CD1c-positive myeloid dendritic cell (primary cell): ENCODE measurements around the gene TIMP3.
A peak's percentile ranks its signal among the peaks of the same experiment; 100 is the strongest.

Source experiments
- DNase-seq: peaks from one replicate; pipeline ENCODE4 v3.0.0-alpha.2; 2016; ENCODE audit errors: extremely low spot score

TIMP3 gene

DNA sequence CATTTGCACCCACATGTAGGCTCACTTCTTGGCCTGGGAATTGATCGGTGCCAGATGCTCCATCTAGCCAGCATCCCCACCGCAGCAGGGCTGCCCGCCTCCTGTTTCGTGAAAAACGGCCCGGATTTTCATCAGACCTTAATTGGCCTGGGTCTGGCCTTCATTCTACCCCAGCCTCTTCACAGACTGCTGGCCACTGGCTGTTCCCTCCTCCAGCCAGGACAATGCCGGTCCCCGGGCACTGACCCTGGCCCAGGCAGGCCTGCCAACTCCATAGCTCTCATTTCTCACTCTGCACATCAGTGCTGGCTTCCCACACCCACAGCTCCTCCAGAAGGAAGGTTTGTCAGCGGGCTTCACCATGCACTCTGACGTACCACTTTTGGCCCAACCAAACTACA is 27.9 kb downstream of the TIMP3 start:
- no peak for DNase-seq

DNA sequence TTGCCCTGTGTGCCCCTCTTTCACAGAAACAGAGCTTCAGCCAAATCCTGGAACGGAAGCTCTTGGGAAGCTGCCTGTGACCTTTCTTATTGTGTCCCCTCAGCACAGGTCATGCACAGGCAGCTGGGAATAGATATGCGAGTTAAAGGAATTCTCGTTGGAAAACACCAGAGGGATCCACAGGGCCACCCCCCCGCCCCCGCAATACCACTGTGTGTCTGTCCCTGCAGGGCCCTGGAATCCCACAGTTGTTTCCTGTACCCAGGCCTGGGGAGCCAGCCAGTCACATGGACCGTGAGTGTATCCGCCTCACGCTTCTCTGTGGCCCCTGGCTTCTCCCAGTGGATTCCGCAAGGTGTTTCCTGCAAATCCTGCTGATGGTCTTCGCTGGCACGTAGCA is 29.0 kb downstream of the TIMP3 start:
- DNase-seq: no peak

DNA sequence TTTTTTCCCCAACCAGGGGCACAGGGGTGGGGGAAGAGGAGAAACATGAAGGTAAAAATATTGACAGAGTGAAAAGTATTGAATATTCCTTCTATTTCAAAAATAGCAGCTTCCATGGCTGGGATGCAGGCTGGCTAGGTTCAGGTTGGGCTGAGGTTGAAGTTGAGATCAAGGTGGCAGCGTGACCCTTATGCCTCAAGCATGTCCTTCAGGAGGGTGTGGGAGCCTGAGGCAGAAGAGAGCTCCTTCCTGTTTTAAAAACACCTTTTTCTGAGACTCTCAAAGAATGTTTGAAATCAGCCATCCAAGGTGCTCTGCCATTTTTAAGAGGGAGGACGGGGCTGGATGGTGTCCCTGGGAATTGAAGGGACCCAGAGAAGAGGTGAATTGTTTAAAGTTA is 29.5 kb downstream of the TIMP3 start:
- DNase-seq: no peak

DNA sequence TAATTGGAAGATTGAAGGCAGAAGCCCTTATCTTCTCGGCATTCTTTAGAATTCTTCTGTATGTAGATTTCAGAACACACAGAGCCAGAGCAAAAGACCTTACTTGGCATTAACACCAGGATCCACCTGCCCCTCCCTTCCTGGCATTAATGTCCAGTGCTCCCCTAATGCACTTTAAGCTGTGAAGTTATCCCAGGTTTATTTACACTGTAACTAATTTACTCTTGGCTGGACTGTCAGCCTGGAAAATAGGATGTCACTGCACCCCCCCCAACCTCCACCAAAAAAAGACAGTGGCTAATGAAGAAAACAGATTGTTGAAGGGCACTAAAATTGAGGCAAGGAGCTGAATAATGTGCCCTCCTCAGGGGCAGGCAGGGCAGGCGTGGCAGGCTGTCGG is 30.1 kb downstream of the TIMP3 start:
- DNase-seq: no peak

DNA sequence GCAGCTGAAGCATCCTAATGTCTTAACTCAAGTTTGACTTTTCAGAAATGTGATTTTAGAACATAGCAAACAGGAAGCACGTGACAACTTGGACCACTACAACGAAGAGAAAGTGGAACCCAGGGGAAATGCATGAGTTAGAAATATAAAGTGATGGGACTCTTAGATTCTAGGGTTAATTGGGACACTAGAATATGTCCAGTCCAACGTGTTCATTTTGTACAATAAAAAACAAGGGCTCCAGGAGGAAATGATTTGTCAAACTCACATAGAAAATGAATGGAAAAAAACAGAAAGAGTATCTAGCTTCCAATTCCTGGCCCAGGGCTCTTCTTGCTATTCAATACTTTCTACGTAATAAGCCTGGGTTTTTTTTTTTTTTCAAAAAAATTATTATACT is 30.7 kb downstream of the TIMP3 start:
- no peak for DNase-seq

DNA sequence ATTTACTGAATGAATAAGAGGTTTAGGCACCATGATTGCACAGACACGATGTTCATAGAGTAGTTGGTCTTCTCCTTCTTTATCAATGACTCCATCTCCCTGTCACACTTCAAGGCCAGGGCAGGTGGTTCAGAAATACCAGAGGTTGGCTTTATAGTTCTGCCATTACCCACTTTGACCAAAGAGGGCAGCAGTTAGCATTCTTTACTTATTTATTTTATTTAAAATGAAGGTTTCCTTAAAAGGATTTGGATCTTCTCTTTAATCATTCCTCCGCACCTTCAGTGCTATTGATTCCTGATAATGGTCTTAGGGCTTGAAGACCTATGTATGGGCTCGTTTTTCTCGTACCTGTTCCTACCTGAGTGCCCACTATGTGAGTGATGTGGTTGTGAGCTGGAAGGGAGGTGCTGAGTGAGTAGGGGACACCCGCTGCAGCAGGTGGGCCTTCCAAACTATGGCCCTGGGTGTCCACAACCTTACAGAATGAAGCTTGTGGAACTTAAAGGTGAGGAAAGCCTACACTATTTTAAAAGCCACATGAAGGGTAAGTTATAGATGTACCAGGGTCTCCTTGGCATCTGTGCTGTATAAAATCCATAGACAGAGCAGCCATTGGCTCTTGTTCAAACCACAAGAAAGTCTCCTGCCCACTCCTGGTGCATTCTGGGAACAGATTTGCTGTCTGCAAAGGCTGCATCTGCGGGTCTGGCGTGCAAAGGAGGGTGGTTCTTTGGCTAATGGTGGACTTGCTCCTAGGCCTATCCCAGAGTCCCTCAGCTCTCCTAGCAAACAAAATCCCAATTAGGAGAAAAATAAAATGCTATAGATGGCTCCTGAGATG is 35.0 kb downstream of the TIMP3 start:
- DNase-seq: peak; percentile 7

DNA sequence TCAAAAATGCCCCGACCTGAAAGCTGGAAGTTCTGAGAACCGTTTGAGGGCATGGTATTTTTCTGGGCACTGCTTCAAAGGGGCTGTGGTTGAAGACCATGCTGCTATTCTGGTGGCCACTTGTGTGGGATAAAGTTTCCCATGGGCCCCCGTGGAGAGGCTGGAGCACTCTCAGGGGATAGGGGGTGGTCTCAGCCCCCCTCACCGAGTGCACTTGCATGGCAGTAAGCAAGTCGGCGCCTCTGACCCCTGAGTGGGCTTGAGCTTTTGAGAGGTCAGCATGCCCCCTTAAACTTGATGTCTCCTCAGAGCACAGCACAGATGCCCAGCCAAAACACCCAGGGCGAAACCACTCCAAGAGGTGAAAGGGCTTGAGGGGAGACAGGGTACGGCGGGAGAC is 35.6 kb downstream of the TIMP3 start:
- DNase-seq: no peak

DNA sequence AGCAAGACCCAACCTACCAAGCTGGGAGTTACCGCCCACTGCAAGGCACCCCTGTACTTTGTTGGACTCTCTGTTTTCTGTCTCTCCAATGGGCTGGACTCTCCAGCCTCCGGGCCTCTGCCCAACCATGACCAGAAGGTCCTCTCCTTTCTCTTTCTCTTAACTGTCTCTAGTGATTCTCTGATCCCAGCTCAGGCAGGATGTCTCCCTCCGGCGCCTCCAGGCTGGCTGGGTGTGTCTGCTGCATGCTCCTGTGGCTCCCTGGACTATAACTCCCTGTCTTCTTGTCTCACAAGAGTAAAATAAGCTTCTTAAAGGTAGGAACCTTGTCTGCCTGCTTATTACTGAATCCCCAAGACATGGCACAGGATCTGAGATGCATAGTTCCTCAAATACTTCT is 36.3 kb downstream of the TIMP3 start:
- DNase-seq: no peak

DNA sequence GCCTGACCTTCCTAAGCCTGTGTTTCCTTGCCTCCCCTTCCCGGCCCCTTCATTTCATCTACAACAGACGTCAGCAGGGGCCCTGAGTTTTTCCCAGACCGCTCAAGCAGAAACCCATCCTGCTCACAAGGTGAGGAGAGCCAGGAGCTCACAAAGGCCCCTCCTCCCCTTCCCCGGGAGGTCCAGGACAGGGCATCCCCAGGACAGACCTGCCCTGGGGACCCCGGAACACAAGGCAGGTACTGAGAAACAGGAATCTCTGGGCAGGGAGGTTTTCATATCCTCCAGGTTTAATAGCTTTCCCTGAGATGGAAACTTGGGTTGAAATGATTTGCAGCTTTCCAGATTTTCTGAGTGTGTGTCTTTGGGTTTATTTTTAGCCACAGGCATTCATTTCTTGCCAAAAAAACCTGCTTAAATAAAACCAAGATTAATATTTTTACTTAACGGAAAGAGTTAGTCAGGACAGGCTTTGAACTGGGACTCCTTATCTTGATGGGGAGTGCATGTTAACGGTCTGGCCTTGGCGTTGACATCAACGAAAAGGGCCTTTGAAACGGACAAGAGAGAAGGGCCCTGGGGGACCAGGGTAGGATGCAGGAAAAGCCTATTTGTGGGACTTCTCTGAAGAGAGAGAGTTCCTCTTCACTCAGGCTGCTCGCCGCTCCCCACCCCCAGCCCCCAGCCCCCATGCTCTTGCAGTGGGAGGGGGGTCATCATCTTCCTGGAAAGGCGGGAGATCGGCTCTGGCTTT is 38.5 kb downstream of the TIMP3 start:
- DNase-seq: no peak

DNA sequence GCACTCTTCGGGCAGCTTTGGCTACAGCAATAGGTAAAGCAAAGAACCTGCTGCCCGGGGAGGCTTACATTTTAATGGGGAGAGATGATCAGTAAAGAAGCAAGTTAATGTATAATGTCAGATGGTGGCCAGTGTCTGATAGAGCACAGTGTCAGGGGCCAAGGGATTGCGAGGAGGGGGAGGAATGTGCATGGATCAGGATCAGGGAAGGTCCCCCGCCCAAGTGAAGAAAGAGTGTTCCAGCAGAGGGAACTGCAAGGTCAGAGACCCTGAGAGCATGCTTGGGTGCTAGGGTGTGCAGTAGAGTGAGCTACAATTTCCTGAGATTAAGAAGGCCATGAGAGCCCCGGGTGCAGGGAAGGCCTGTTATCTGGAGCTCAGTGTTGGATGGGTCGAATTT is 39.7 kb downstream of the TIMP3 start:
- no peak for DNase-seq

DNA sequence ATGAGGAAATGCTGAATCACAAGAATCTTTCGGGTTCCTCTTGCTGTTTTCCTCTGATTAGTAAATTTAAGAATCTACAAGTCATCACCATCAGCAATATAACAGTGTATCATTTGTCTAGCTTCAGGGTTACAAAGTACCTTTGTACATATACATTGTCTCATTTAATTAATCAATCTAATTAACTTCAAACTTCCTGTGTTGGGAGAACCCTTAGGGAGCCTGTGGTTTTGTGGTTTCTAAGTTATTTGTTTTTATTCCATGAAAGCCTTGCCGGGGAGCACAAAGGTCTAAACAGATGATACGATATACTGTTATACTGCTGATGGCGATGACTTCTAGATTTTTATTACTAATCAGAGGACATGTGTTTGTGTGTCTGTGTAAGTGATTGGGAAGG is 41.0 kb downstream of the TIMP3 start:
- DNase-seq: no peak

DNA sequence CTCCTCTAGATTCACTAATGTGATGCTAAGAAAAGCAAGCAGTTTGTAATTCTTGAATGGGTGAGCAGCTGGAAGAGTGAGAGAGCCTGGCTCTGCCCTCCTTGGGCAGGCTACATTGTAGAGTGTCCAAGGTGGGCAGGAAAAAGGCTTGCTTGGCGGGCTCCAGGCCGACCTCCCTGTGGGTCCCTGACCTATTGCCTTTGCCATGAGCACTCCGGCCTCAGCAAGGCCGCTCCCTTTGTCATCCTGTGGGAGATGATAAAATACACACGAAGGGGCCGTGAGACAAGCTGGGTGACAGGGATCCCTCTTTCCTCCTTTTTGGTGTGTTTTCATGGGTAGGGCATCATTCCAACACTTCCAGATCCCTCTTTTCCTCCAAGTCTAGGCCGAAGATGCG is 41.8 kb downstream of the TIMP3 start:
- DNase-seq: no peak

DNA sequence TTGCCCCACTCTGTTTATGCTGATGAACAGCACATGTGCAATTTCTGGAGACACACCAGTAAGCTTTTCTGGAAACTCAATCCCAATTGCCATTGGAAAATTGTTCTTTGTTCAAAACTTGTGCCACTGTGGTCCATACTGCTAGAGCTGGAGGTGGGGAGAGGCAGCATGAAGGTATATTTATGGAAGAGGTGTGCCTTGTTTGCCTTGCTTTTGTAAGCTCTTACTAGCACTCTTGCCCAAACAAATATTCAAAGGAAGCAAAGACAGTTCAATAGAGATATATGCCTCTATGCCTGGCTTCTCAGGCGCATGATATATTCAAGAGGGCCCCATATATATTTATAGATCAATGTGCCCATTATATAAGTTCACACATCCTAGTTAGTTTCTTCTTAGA is 42.7 kb downstream of the TIMP3 start:
- DNase-seq: no peak

DNA sequence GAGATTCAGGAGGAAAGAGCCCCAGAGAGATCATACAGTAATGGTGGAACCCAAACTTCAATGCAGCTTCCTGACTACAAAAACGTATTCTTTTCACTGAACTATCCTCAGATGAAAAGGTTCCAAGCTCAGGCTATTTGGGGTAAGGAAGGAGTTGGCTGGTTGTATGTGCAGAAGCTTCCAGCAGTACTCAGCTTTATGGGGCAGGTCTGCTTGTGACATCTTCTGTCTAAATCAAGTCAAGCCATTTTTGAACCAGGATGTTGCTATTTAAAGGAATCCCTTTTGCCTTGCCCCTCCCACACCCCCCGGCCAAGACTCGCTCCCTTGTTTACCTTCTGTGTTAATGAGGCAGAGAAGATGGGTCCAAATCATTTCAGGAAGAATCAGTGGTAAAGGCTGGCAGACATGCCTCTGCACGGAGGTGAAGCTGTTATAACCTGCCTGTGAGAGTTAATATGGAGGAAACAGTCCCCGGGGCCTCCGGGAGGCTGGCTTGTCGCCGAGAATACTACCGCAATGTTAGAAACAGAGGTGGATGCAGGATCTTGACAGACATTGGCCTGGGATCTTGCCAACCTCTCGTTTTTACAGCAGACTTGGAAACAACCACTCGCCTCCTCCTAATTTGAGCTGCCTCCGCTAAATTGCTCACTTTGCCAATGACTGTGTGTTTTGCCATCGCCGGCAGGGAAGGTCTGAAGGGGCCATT is 45.4 kb downstream of the TIMP3 start:
- no peak for DNase-seq

DNA sequence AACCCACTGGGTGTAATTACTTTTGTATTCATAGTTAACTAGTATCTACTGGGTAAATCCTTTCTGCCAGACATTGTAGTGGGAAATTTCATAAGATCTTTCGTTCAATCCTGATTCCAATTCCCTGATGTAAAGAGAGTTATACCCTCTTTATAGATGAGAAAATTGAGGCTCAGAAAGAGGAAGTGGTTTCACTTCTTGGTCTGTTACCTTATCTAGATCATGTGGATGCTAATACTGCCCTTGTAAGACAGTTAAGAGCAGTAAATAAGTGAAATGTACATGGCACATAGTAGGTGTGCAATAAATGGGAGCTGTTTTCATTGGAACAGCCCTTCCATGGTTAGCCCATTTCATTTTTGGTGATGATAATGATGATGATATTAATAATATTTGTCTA is 46.7 kb downstream of the TIMP3 start:
- DNase-seq: no peak

DNA sequence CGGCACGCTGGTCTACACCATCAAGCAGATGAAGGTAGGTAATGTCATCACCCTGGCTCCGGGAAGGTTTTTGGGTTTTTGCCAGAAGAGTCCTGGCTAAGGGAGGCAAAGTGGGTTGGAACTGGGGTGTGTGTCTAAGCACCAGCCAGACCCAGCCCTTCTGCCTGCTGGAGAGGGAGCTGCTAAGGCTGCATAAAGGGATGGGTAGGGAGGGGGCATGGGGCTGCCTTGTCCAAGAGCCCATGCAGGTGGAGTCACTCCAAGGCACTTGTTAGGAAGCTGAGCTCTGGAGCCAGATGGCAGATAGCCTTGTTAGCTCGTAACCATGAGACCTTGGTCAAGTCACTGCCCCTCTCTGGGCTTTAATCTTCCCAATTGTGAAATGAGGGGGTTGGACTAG is 48.0 kb downstream of the TIMP3 start:
- no peak for DNase-seq

DNA sequence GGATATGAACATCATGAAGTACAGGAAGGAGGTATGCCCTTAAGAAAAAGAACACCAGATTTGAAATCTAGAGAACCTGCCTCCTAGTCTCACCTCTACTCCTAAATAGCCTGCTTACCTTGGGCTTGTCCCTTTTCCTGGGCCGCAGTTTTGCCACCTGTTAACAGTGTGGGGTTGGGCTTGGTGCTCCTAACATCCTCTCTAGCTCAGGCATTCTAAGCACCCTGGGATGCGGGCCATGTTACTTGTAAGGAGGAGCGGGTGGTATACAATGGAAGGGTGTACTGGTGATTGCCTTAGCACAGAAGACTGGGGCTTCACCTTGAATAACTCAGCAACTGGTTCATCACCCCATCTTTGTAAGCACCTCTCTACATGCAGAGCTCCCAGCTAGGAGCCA is 48.7 kb downstream of the TIMP3 start:
- no peak for DNase-seq

DNA sequence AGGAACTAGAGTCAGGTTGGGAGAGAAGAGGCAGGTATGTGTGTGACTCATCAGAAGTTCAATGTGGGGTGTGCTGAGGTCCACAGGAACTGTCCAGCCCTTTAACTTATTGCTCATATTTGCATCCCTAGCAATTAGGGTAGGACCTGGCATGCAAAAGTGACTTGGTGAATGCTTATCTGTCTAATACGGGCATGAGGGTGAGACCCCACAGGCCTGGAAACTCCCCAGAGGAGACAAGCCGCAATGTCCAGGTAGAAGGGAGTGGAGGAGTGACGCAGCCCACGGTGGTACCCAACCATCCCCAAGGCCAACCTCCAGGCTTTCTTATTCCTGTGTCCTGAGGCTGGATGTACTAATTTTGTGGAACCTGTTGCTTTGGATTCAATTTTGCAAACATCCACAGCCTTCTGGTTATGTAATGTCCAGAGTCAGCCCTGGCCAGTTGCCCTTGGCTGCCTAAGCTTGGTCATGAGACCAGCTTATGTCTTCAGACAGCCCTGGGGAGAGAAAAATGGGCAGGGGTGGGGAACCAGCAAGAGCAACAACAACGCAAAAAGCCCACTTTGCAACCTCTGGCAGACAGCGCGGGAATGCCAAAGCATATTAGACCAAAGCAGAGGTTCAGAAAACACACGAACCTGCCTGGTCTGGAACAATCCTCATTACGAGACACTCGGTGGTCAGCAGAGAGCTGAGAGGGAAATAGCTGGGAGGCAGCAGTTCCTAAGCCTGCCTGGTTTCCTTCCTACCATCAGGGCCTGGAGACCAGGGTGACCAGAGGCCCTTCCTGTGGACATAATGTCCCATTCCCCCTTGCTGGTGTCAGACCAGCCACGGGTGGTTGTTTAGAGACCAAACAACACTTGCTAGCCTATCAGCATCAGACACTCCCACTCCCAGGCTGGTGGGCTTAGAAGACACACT is 49.3 kb downstream of the TIMP3 start:
- no peak for DNase-seq

DNA sequence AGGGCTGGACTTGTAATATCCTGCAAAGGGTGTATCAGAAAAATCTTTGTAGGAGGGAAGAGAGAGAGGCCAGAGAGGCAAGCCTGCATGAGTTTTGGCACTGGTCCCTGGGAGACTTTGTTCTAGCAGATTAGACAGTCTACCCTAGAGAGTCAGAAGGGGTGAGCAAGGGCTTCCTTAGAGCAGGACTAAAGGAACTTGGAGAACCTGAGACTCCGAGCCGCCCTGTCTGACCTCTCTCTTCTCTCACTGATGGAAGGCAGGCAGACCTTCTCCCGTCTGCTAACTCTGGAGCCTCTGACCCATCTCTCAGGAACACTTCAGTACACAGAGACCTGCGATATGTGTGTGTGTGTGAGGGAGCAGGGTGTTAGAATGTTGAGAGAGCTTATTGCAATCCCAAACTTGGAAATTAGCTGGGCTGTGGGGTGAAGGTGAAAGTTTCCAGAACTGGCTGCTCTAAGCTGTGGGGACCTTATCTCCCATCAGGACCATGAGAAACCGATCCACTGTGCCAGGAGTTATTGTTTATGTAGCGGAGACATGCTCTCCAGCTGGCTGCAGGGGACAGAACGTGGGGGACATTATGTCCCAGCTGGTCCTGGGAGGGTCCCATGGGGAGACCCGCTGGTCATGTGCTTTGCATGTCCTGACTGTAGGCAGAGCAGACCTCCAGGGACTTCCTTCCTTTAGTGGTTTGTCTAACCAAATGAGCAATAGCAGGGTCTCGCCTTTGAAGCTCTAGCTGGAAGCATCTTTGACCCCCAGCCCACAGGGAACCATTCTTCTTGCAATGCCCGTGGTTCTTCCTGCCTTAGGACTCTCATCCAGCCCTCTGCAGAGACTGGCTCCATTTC is 51.1 kb downstream of the TIMP3 start:
- no peak for DNase-seq

DNA sequence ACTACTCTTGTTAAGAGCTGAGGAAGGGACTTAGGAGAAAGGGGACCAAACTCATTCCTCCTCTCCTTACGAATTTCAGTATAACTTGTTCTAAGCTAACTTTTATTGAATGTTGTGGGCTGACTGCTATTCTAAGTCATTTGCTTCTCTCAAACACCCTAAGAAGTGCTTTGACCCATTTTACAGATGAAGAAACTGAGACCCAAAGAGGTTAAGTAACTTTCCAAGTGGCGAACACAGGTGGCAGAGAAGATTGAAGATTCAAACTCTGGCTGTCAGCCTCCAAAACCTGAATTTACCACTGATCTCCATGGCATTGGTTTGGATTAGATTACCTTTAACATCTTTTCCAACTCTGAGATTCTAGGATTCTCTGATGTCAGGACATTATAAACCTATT is 52.2 kb downstream of the TIMP3 start:
- DNase-seq: no peak

DNA sequence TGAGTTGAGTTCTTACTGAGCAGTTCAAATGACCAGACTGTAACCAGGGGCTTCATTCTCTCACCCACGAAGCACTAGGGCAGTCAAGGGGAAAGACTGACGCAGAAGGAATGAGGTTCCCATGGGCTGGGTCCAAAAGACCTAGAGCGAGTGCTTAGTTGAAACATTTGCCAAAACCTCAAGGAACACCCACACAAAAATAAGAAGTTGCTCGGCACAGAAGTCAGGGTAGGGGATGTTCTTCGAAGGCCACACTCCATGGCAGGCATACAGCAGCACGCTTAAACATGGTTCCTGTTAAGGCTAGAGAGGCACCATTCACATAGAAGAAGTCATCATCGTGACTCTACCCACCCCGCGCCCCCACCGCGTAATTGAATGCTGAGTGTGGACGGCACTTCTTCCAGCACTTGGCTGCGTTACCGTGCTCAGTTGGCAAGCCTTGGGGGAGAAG is 52.9 kb downstream of the TIMP3 start:
- DNase-seq: no peak
